Kidney (tissue), 14 donors: ENCODE measurements around the gene EFNB1. TPM values are rescaled to one million over a fixed set of nuclear protein-coding genes. Genes with fewer than 3 reads are reported as not detected.
A peak's percentile ranks its signal among the peaks of the same experiment; 100 is the strongest.

Source experiments
- DNase-seq, 5 donors: peaks; one replicate each; pipeline ENCODE4 v3.0.0-alpha.2; 2013 to 2020
- FAIRE-seq: peaks from 2 replicates; lab custom pipeline; 2012; peaks lifted over from hg19 to GRCh38; lab: Jason Lieb, UNC
- H3K27ac ChIP-seq, 2 donors: one replicate each; pipeline ENCODE4 v1.7.0; 2013; ENCODE audit warnings: low read depth in 2 of 2, low read length in 2 of 2, inconsistent platforms in 1 of 2
- H3K27me3 ChIP-seq: one replicate; pipeline ENCODE4 v1.7.1; 2013; ENCODE audit warnings: low read length, inconsistent platforms; ENCODE audit not compliant: control insufficient read depth, insufficient read depth
- H3K36me3 ChIP-seq, 3 donors: one replicate each; pipeline versions ENCODE4 v1.7.0 to v1.7.1; 2013; ENCODE audit warnings: low read length in 3 of 3, control low read depth in 1 of 3, inconsistent platforms in 1 of 3; ENCODE audit not compliant: insufficient read depth in 3 of 3, control insufficient read depth in 2 of 3
- H3K4me1 ChIP-seq, 3 donors: one replicate each; pipeline versions ENCODE4 v1.7.0 to v1.7.1; 2013; ENCODE audit warnings: low read length in 3 of 3, inconsistent platforms in 1 of 3, low read depth in 1 of 3; ENCODE audit not compliant: control insufficient read depth in 2 of 3, insufficient read depth in 2 of 3
- H3K4me3 ChIP-seq, 3 donors: one replicate each; pipeline versions ENCODE4 v1.7.0 to v1.8.1; 2013; ENCODE audit warnings: low read length in 3 of 3, control low read depth in 1 of 3, inconsistent platforms in 1 of 3
- H3K9ac ChIP-seq, 3 donors: one replicate each; pipeline versions ENCODE4 v1.7.0 to v1.7.1; 2013; ENCODE audit warnings: low read length in 3 of 3, control low read depth in 1 of 3, inconsistent platforms in 1 of 3
- H3K9me3 ChIP-seq, 3 donors: one replicate each; pipeline versions ENCODE4 v1.7.0 to v1.7.1; 2013; ENCODE audit warnings: low read length in 3 of 3, control low read depth in 1 of 3, inconsistent platforms in 1 of 3; ENCODE audit not compliant: control insufficient read depth in 2 of 3, insufficient read depth in 1 of 3
- CTCF ChIP-seq: IDR thresholded peaks from 3 replicates; pipeline ENCODE4 v1.5.1; 2012; ENCODE audit warnings: mild to moderate bottlenecking, moderate library complexity, borderline replicate concordance; ENCODE audit not compliant: insufficient read depth; ENCODE audit errors: extremely low read depth
- intact Hi-C: fragments of 100-400 bp; cut with DNase I; formaldehyde crosslinking; loops from one replicate; pipeline ENCODE4 v1.11.1; 2022
- polyA plus RNA-seq: library from polyadenylated mRNA; stranded (reverse); fragments of 350-450 nt; fragmentation: Illumina TruSeq; extraction: RNeasy Lipid Tissue Mini Kit (QIAGEN cat#74804); gene quantifications from one replicate; pipeline ENCODE4 v1.2.3, GENCODE V29; 2014; ENCODE audit warnings: low read depth, low replicate concordance; ENCODE audit not compliant: insufficient read depth
- total RNA-seq: library from RNA; stranded (reverse); fragmentation: NEBNext Ultra II Directional; extraction: Animal tissue kit (Norgen Biotek cat#: 25700); gene quantifications from one replicate; pipeline ENCODE4 v1.2.1, GENCODE V29; 2021
- donor health status: control.
- donor health status: control.
- donor health status: control.
- donor health status: control.
- donor health status: control.
- donor health status: DM: yes; HTN: yes; CAD: no.
- donor health status: Normal renal cell carcinoma (clear cell type).

EFNB1 gene
- total and polyA plus RNA-seq, 2 donors from 2014 or later: 50.6 to 53.0 TPM

- Histone ChIP-seq H3K9me3 (no peaks in the 10 kb centered on the region), H3K27ac (no peak overlapping the region), H3K27me3 (no peaks in the 10 kb centered on the region), H3K9ac (no peak overlapping the region), H3K36me3 (no peaks in the 10 kb centered on the region), H3K4me1 (no peaks in the 10 kb centered on the region), H3K4me3 (no peak overlapping the region)
- FAIRE-seq (no peak), DNase-seq (no peak)
- intact Hi-C loops: loop anchor here (10.0 kb wide), 2 partner anchors 394 to 464 kb away; no protein-coding TSS in a partner anchor
- TF ChIP-seq CTCF: no peak
Measured at GRCh38 chrX:68820476-68821110, 8.2 kb upstream of the EFNB1 start.

- Histone ChIP-seq H3K9ac (no peak overlapping the region), H3K36me3 (no peaks in the 10 kb centered on the region), H3K4me3 (no peak overlapping the region), H3K27ac (no peak overlapping the region), H3K27me3 (no peaks in the 10 kb centered on the region), H3K9me3 (no peaks in the 10 kb centered on the region), H3K4me1 (no peaks in the 10 kb centered on the region)
- intact Hi-C loops: loop anchor here (10.0 kb wide), 2 partner anchors 393 to 463 kb away; no protein-coding TSS in a partner anchor
- no peak for DNase-seq
- no peak for TF ChIP-seq CTCF
- no peak for FAIRE-seq
Measured at GRCh38 chrX:68821616-68822015, 7.2 kb upstream of the EFNB1 start.

GRCh38 chrX:68822641-68823410 is 6.0 kb upstream of the EFNB1 start:
- TF ChIP-seq CTCF: peak; percentile 78
- no peak overlapping the region for H3K4me3 ChIP-seq
- H3K27ac ChIP-seq: no peak overlapping the region
- no peaks in the 10 kb centered on the region for H3K4me1 ChIP-seq
- no peaks in the 10 kb centered on the region for H3K9me3 ChIP-seq
- H3K27me3 ChIP-seq: no peaks in the 10 kb centered on the region
- DNase-seq: peak in 4 of 5 donors; percentile 67 to 81 (median 72)
- H3K36me3 ChIP-seq: no peaks in the 10 kb centered on the region
- no peak for FAIRE-seq
- no peak overlapping the region for H3K9ac ChIP-seq
- intact Hi-C loops: loop anchor here (10.0 kb wide), 2 partner anchors 392 to 462 kb away; no protein-coding TSS in a partner anchor
